Brain microvascular endothelial cell (primary cell): ENCODE measurements around the gene GRIN2D.
"Not testable (repeated sequence)": the region's sequence is repeated elsewhere in the genome, so short reads cannot be mapped to it uniquely, and the experiment has no call there.

Source experiments
- DNase-seq: peaks from one replicate; pipeline ENCODE4 v3.0.0-alpha.2; 2020
- H3K27ac ChIP-seq: fragments of 250-450 bp; sonication (Bioruptor Pico); 2 replicates; pipeline ENCODE4 v1.5.1; 2020; ENCODE audit warnings: mild to moderate bottlenecking, moderate library complexity
- H3K27me3 ChIP-seq: fragments of 250-450 bp; sonication (Bioruptor Pico); replicated peaks from 2 replicates; pipeline ENCODE4 v1.5.1; 2020; ENCODE audit warnings: mild to moderate bottlenecking
- H3K36me3 ChIP-seq: fragments of 250-450 bp; sonication (Bioruptor Pico); replicated peaks from 2 replicates; pipeline ENCODE4 v1.5.1; 2020; ENCODE audit warnings: mild to moderate bottlenecking
- H3K4me3 ChIP-seq: 2 replicates; pipeline ENCODE4 v1.5.1; 2011; ENCODE audit warnings: low read depth, mild to moderate bottlenecking, control low read depth, low read length, moderate library complexity
- in situ Hi-C: cut with HindIII; loops from 2 replicates; pipeline ENCODE4 v1.10.0; 2017; ENCODE audit warnings: low sequenced_read_pairs, low pct_ligation_motif_present
- TF ChIP-seq, protein P1 (sequence below): IDR thresholded peaks from 2 replicates; pipeline ENCODE4 v1.5.1; 2011; ENCODE audit warnings: low read depth, mild to moderate bottlenecking, moderate library complexity, low read length, control low read depth, inconsistent platforms; ENCODE audit errors: missing control alignments

The GRIN2D gene

DNA sequence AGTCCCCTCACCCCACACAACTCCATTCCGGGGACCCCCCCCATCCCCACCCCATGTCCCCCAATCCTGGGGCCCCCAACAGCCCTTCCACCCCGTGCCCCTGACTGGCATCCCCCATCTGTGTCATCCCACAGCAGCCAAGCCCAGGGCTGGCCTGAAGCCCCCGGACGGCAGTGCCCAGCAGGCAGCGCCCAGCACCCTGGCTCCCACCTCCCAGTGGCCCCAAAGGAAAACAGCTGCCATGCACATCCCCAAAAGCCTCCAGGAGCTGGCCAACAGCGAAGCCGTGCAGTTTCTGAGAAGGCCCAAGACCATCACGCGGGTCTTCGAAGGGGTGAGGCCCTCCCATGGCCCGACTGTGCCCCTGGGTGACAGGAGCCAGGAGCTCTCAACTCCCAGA, 27.9 kb upstream of the GRIN2D start:
- in situ Hi-C loops, result no loop called here
- H3K27me3 ChIP-seq, result no peaks in the 10 kb centered on the region
- no peaks in the 10 kb centered on the region for H3K36me3 ChIP-seq
- H3K27ac ChIP-seq, result no peak overlapping the region
- DNase-seq, result no peak
- no peak overlapping the region for H3K4me3 ChIP-seq
- TF ChIP-seq, protein P1, sequence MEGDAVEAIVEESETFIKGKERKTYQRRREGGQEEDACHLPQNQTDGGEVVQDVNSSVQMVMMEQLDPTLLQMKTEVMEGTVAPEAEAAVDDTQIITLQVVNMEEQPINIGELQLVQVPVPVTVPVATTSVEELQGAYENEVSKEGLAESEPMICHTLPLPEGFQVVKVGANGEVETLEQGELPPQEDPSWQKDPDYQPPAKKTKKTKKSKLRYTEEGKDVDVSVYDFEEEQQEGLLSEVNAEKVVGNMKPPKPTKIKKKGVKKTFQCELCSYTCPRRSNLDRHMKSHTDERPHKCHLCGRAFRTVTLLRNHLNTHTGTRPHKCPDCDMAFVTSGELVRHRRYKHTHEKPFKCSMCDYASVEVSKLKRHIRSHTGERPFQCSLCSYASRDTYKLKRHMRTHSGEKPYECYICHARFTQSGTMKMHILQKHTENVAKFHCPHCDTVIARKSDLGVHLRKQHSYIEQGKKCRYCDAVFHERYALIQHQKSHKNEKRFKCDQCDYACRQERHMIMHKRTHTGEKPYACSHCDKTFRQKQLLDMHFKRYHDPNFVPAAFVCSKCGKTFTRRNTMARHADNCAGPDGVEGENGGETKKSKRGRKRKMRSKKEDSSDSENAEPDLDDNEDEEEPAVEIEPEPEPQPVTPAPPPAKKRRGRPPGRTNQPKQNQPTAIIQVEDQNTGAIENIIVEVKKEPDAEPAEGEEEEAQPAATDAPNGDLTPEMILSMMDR, result no peak

DNA sequence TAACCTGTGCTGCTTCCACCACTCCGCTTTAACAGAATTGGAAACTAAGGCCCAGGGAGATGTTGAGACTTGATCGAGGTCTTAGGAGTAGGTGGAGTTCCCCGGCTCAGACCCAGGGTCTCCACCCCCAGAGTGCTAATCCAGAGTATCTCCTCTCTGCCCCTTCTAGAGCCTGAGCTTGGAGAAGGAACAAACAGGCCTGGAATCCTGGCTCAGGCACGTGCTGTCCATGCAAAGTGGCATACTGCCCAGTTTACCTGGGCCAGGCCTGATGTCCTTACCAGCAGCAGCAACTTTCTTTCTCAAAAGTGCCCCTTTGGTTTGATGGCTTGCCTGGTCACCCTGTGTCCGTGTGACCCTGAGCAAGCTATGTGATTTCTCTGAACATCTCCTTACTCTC, 25.6 kb upstream of the GRIN2D start:
- Histone ChIP-seq H3K27ac (no peak overlapping the region), H3K4me3 (no peak overlapping the region), H3K36me3 (no peaks in the 10 kb centered on the region), H3K27me3 (no peaks in the 10 kb centered on the region)
- no peak for DNase-seq
- TF ChIP-seq, protein P1, result no peak
- in situ Hi-C loops, result no loop called here

DNA sequence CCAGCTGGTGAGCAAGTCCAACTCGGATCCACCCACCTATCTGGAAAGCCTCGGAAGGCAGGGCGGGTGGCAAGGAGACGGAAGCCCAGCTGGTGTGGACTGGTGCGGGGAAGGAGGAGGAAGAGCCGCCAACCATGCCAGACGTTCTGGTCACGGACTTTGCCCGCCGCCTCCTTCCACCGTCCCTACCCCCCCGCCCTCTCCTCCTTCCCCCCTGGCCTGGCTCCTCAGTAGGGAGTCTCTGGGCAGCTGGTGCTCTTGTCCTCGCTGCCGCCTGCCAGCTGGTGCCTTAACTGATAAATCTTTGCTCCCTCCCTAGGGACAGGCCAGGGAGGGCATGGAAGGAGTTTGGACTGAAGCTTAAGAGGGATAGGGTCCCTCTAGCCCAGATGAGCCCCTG, 24.5 kb upstream of the GRIN2D start:
- TF ChIP-seq, protein P1, result no peak
- Histone ChIP-seq H3K27ac (no peak overlapping the region), H3K36me3 (no peaks in the 10 kb centered on the region), H3K27me3 (no peaks in the 10 kb centered on the region), H3K4me3 (no peak overlapping the region)
- no peak for DNase-seq
- in situ Hi-C loops, result no loop called here

DNA sequence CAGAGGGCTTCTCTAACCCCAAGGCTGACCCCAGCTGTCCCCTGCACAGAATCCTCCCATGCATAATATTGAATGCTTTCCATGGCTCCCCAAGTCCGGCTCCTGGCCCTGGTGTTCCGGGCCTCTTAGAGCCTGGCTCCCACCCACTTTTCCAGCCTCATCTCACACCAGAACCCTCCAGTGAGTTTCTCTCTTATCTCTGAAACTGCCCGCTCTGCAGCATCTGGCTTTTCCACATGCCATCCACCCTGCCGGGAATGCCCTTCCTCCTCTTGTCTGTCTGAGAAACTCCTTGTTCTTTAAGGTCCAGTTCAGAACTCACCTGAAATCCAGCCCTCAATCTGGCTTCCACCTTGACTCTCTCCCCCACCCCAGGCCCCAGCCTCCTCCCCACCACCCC, 22.5 kb upstream of the GRIN2D start:
- no peak overlapping the region for H3K27ac ChIP-seq
- no peaks in the 10 kb centered on the region for H3K27me3 ChIP-seq
- DNase-seq, result no peak
- no peaks in the 10 kb centered on the region for H3K36me3 ChIP-seq
- in situ Hi-C loops, result no loop called here
- no peak overlapping the region for H3K4me3 ChIP-seq
- TF ChIP-seq, protein P1, result no peak

DNA sequence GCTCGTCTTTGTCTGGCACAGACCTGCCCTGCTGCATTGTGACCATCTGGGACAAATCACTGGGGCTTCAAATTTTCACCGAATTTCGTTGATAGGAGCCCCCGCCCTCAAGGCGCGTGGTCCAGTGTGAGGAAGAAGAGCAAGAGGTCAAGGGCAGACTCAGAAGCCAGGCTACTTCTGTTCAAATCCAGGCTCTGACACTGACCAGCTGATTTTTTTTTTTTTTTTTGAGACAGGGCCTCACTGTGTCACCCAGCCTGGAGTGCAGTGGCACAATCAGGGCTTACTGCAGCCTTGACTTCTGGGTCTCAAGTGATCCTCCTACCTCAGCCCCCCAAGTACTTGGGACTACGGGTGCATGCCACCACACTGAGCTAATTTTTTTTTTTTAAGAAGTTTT, 22.1 kb upstream of the GRIN2D start:
- Histone ChIP-seq H3K4me3 (no peak overlapping the region), H3K36me3 (no peaks in the 10 kb centered on the region), H3K27me3 (no peaks in the 10 kb centered on the region), H3K27ac (no peak overlapping the region)
- in situ Hi-C loops, result no loop called here
- TF ChIP-seq, protein P1, result no peak
- no peak for DNase-seq

DNA sequence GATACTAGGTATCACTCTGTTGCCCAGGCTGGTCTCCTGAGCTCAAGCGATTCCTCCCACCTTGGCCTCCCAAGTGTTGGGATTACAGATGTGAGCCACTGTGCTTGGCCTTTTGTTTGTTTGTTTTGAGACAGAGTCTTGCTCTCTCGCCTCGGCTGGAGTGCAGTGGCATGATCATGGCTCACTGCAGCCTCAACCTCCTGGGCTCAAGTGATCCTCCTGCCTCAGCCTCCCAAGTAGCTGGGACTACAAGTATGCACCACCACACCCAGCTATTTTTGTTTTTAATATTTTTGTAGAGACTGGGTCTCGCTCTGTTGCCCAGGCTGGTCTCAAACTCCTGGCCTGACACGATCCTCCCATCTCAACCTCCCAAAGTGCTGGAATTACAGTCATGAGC, 21.7 kb upstream of the GRIN2D start:
- H3K27ac ChIP-seq, DNase-seq, H3K4me3 ChIP-seq, in situ Hi-C loops, H3K27me3 ChIP-seq, H3K36me3 ChIP-seq: not testable (repeated sequence)
